EH (cell line): ENCODE data around the gene RIT2.

Source experiments
- DNase-seq: peaks from one replicate; pipeline ENCODE4 v3.0.0-alpha.2; 2015; ENCODE audit warnings: low read depth

Gene RIT2

DNA sequence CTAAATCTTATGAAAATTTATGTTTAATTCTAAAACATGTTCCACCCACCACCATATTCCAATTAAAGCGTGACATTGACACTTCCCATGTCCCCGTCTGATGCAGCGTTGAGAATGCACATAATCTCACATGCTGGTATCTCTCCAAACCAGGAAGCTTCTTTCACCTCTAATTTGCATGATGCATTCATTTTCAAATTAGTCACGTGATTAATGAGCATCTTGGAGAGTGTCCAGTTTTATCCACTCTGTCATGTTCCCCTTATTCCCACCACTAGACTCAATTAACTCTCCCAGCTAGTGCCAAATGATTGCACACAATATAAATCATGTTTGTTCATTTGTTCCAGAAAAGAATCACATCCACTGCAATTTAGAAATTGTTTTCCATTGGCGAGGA, 105.8 kb downstream of the RIT2 start:
- DNase-seq: no peak

DNA sequence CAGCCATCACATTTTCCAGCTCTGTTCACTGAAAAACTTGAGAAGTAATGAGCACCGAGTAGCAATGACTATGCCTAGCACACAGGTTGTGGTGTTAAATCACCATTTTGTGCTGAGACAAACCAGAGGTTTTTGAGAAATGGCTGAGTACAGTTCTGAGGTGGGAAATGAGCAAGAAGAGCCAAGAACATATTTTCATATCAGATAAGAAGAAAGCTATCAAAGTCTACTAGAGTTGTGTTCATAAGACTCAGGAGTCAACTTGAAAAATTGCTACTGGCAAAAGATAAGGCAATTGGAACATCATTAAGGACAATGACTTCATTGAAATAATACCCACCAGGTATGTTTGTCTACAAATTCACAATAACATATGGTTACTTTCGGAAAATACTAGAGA, 108.1 kb downstream of the RIT2 start:
- no peak for DNase-seq

GRCh38 chr18:43004421-43004820, 111.1 kb downstream of the RIT2 start:
- no peak for DNase-seq

DNA sequence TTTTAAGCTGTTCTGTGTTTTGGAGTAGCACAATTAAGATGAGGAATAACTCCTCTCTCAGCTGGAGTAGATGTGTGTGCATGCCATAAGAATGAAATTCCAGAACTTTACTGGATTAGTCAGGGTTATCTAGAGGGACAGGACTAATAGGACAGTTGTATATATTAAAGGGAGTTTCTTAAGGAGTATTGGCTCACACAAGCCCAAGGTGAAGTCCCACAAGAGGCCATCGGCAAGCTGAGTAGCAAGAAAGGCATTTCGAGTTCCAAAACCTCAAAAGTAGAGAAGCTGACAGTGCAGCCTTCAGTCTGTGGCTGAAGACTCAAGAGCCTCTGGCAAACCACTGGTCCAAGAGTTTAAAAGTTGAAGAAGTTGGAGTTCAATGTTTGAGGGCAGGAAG, 113.7 kb downstream of the RIT2 start:
- DNase-seq: no peak

GRCh38 chr18:42996824-42997223, 118.7 kb downstream of the RIT2 start:
- DNase-seq: no peak

DNA sequence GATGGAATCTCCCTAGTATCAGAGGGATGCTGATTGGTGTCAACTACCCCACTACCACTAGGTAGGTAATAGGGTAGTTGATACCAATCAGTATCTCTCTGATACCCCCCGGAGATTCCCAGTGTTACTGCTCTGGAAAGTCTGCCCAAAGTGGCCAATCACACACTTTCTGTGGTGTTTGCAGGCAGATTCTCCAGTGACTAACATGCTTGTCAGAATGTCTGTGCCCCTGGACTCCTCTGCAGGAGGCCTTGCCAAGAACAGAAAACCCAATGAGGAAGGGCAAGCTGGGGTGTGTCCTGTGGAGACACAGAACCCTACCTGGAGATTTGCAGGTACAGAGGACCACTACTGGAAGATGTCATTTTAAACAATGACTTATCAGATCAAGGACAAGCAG, 135.1 kb downstream of the RIT2 start:
- no peak for DNase-seq

DNA sequence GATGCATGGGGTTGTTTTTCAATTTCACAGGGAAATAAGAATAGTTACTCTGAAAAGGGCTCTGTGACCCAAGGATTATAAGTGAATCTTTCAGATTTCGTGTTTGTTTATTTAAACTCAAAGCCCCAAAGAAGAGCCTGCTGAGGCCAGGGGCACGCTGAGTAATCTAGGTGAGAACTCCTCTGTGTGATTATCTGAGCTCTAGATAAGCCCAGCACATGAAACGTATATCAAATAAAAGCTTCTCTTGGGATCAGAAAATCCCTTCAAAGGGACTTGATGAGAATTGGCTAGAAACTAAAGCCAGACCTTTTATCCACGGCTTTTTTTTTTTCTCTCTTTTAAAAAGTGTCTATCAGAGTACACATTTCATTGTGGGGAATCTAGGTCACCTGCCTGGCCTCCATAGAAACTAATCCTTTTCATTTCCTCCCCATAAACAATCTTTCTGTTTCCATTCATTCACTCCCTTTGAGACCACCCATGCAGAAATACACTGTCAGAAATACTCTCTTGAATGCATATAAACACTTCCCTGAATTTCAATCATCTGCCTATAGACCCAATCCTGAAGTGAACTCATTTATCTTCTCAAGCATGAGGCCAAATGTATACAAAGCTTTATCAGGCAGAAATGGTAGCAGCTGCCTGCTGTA, 137.4 kb downstream of the RIT2 start:
- DNase-seq: no peak

DNA sequence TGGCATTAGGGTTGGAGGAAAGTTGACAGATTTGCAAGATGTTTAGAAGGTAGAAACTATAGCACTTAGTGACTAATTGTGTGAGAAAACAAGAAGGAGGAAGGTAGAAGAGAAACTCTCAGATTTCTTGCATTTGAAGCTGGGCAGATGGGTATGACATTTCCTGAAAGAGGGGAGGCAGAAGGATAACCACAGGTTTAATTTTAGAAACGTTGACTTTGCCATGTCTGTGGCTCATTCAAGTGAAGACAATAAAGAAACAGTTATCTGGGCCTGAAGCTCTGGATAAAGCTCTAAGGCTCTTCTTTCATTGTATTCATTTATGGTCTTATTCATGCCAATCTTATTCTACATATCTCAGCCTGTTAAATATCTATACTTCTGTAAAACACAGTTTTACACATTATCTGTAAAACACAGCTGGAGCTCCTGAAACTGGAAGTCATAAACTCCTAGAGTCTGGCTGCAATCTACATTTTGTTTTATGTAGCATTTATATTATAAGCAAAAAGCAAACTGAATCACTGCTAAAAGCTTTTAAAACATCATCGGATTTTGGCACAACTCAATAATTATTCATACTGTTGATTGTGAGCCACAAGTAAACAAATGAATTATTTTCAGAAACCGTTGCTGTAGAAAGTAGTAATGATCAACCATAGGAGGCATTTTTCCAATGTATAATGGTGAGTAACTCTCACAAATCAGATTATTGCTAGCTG, 138.5 kb downstream of the RIT2 start:
- DNase-seq: no peak

- DNase-seq: no peak
Observed at GRCh38 chr18:42969366-42969765, 146.1 kb downstream of the RIT2 start.

GRCh38 chr18:42961298-42961697, 154.2 kb downstream of the RIT2 start:
- no peak for DNase-seq

GRCh38 chr18:42959528-42959927, 156.0 kb downstream of the RIT2 start:
- DNase-seq: no peak

GRCh38 chr18:42958353-42958752, 157.1 kb downstream of the RIT2 start:
- no peak for DNase-seq

- no peak for DNase-seq
Observed at GRCh38 chr18:42956287-42956686, 159.2 kb downstream of the RIT2 start.

DNA sequence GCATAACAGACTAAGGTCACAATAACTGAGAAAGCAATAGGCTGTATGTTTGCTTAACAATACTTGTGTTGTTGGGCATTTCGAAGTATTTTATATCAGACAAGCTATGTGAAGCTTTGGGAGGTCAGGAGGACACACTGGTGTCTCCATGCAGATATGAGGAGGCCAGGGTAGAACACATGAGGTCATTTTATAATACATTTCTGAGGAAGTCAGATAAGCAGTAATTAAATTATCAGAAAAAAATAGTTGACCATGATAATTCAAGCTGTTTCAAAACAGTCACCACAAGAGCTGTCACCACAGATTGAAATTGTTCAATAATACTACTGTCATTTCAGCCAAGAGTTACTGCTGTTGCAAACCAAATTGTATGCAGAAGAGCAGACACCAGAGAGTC, 160.6 kb downstream of the RIT2 start:
- no peak for DNase-seq

GRCh38 chr18:42953306-42953705, 162.2 kb downstream of the RIT2 start:
- no peak for DNase-seq

DNA sequence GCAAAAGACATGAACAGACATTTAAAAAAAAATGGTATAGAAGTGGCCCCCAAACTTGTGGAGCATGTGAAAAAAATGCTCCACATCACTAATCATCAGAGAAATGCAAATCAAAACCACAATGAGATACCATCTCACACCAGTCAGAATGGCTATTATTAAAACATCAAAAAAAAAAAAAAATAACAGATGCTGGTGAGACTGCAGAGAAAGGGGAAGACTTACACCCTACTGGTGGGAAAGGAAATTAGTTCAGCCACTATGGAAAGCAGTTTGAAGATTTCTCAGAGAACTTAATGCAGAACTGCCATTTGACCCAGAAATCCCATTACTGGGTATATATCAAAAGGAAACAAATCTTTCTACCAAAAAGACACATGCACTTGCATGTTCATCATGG, 164.8 kb downstream of the RIT2 start:
- DNase-seq: no peak

DNA sequence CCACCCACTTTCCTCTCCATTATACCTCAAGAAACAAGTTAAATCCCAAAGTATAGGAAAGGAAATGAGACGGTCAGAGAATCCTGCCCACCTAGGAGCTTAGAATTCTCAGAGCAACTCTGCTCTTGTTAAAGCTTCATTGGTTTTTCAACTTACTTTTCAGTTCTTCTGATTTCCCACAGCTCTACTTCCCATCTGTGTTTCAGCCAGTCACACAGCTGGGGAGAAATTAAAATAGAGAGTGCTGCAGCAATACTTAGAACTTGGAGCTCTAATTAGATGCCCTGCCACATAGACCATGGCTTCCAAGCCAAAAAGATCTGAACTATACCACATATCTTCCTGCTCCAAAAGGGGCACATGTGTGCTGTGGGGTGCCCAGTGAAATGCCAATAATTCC, 166.7 kb downstream of the RIT2 start:
- no peak for DNase-seq

- DNase-seq: no peak
Observed at GRCh38 chr18:42941860-42942259, 173.6 kb downstream of the RIT2 start.

DNA sequence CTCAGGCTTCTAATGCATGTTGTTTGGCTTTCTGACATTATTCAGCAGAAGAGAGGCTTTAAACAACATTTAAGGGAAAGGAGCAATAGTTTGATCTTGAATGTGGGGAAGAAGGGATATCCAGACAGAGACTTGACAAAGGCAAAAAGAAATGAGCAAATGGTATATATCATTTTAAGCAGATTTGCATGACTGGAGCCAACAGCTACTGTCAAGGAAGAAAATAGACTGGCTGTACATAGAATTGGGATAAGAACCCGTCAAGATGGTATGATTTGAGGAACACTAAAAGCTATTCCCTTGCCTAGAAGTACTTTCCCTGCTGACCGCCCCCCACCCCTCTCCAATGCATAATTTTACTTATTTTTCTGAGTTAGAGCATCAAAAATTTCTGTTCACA, 174.5 kb downstream of the RIT2 start:
- DNase-seq: no peak

DNA sequence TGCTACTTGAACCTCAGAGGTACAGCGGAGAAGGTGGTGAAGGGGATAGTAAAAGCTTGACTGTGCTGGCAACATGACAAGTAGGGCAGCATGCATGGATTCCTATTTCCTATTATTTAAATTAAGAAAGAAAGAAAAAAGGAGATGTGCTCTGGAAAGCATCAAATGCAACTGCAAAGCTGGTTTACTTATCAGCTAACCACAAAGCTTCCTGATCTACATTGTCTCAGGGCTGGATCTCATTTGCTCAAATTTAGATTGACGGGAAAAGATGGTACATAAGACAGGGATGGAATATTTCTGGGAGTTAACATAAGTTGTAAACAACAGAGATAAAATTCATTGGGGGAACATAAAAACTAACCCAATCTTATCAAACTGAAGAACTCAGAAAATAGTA, 178.0 kb downstream of the RIT2 start:
- DNase-seq: no peak

DNA sequence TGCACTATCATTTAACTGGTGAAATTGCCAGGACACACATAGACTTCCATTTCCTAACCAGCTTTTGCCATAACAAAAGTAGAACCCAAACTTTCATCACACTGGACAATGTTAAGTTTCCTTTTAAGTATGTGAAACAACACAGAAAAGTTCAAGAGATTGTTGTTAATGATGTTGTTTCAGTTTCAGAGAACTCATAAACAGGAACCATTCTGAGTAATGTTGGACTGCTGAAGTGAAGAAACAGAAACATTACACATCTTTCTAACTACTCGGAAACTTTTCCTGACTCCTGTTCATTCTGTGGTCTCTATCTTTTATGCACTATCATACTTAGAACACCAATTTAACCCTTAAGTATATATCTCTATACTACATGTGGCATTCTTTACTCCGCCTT, 179.2 kb downstream of the RIT2 start:
- DNase-seq: no peak

DNA sequence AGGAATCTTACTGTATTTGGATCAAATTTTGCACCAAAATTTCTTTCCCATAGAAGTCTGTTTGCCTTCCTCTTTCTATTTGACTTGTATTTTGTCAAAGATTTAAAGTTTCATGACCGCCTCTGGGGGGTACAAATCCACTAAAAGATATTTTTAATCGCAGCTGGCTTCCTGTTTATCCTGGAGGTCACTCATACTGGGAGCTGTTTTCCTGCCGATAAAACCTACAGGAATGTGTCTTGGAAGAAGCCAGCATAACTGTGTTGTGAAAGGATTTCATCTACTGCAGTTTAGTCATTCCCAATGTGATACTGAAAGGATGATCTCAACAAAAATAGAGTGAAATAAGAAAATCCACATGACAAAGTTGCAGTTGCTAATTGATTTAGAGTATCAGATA, 184.0 kb downstream of the RIT2 start:
- DNase-seq: no peak

- DNase-seq: no peak
Observed at GRCh38 chr18:42929857-42930256, 185.6 kb downstream of the RIT2 start.

DNA sequence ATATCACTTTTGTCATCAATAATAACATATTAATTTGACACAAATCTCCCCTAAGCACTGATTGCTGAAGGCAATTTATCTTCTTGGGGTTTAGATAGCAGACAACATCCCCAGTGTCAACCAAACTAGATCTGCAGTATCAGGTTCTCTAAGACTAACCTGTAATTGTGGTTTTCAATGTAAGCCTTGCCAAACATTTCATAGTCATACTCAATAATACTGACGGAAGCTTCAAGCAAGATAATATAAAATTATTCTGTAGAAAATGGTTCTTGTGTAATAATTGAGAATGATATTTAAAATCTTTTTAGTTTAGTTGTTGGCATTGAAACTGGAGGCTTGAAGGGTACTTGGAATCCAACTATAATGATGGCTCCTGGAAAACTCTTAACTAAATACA, 186.3 kb downstream of the RIT2 start:
- DNase-seq: no peak
